Astrocyte of the cerebellum (primary cell): Measurements from ENCODE around the gene SIT1.

Experiments used
- DNase-seq: peaks from one replicate; pipeline ENCODE4 v3.0.0-alpha.2; 2011; ENCODE audit warnings: low read depth
- H3K4me3 ChIP-seq: 2 replicates; pipeline ENCODE4 v1.5.1; 2011; ENCODE audit warnings: mild to moderate bottlenecking, low read depth, low read length, moderate library complexity
- in situ Hi-C: cut with HindIII; loops from 2 replicates; pipeline ENCODE4 v1.10.0; 2017; ENCODE audit warnings: low sequenced_read_pairs
- TF ChIP-seq, protein P1 (sequence below): IDR thresholded peaks from 2 replicates; pipeline ENCODE4 v1.5.1; 2012; ENCODE audit warnings: low read length, low read depth, moderate library complexity, mild to moderate bottlenecking; ENCODE audit errors: missing control alignments

Gene SIT1

DNA sequence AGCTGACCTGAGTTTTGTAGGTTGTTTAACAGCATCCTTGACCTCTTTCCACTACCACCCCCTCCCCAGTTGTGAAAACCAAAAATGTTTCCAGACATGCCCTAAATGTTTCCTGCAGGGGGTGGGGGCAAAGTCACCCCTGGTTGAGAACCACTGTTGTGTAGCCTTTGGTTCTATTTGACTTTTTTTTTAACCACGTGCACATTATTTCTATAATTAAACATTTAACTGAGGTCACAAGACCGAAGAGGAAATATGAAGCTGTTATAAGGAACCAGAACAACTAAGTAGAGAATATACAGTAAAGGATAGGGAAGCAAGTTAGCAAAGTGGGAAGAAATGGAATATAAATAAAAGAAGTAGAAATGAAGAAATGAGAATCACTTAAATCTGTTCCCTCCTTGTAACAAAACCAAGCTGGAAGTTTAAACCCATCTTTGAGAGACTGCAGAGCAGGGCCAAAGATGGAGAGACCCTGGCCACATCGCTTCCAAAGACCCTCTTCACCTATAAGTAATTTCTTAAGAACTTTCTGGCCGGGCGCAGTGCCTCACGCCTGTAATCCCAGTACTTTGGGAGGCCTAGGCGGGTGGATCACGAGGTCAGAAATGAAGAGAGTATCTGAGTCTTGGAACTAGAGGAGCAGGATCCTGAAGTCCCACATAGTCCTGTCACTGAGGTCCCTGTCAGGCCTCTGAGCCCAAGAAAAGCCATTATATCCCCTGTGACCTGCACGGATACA, 14.4 kb downstream of the SIT1 start:
- no peak overlapping the region for H3K4me3 ChIP-seq
- TF ChIP-seq, protein P1, sequence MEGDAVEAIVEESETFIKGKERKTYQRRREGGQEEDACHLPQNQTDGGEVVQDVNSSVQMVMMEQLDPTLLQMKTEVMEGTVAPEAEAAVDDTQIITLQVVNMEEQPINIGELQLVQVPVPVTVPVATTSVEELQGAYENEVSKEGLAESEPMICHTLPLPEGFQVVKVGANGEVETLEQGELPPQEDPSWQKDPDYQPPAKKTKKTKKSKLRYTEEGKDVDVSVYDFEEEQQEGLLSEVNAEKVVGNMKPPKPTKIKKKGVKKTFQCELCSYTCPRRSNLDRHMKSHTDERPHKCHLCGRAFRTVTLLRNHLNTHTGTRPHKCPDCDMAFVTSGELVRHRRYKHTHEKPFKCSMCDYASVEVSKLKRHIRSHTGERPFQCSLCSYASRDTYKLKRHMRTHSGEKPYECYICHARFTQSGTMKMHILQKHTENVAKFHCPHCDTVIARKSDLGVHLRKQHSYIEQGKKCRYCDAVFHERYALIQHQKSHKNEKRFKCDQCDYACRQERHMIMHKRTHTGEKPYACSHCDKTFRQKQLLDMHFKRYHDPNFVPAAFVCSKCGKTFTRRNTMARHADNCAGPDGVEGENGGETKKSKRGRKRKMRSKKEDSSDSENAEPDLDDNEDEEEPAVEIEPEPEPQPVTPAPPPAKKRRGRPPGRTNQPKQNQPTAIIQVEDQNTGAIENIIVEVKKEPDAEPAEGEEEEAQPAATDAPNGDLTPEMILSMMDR: no peak
- DNase-seq: no peak
- in situ Hi-C loops: no loop called here

DNA sequence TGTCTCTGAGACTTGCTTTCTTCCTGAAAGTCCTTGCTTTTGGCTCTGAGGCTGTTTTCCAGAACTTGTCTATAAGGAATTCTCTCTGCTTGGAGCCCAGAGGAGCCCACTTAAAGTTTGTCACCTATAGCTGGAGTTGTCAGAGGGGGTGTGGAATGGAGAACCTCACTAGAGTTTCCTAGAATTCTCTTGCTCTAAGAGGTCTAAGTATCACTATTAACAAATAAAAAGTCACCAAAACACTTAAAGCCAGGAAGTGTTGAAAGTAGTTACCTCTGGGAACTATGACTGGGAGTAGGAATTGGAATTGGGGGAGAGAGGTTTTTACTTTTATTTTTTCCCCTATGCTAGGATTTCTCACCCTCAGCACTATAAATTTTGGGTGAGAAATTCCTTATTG, 15.0 kb downstream of the SIT1 start:
- no peak for DNase-seq
- TF ChIP-seq, protein P1: no peak
- in situ Hi-C loops: no loop called here
- no peak overlapping the region for H3K4me3 ChIP-seq

DNA sequence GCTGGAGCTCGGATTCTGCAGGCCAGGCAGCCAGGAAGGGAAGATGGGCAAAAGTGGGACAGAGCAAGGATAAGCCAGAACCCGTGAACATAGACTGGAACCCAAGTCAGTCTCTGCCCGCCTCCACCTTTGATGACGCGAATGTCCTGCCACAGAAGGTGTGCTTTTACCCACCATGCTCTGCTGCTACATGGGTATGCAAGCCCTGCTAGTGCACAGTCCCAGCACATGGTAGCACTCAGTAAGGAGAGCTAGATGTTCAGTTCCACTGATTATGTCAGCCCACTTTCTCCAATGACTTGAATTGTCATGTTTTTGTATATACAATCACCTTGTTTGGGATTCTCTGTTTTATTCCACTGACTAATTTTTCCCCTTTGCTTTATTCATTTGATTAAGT, 21.1 kb downstream of the SIT1 start:
- H3K4me3 ChIP-seq: no peak overlapping the region
- DNase-seq: no peak
- TF ChIP-seq, protein P1: no peak
- in situ Hi-C loops: no loop called here

DNA sequence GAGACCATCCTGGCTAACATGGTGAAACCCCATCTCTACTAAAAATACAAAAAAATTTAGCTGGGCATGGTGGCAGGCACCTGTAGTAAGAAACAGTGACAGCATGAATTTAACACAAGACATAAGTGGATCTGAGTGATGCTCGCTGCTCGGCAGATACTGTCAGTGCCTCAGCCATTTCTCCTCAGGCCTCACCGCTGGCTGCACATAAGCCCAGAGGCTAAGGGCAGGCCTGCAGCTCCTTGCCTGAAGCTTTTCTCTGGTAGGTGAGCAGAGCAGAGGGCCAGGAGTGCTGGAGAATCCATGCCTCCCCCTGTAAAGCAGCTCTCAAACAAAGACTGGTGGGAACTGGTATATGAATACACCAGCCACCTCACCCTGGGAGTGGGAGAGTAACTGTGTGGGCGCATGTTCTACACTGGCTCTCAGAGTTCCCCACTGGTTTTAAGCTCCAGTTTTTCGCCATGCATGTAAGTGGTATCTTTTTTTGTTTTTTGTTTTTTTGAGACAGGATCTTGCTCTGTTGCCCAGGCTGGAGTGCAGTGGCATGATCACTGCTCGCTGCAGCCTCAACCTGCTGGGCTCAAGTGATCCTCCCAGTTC, 22.2 kb downstream of the SIT1 start:
- in situ Hi-C loops: no loop called here
- TF ChIP-seq, protein P1: no peak
- no peak overlapping the region for H3K4me3 ChIP-seq
- no peak for DNase-seq

DNA sequence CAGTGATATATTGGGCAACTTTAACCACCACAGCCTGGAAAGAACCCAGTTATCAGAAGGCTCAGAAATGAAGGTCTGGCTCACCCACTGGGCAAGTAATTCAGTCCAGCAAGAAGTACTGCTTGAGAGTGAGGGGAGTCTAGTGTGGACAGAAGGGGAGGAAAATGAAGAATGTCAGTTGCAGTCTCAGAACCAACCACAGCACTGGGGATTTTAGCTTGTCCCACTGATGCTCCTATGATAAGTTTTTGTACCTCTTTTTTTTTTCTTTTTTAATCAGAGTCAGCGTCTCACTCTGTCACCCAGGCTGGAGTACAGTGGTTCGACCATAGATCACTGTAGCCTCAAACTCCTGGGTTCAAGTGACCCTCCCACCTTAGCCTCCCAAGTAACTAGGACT, 23.2 kb downstream of the SIT1 start:
- H3K4me3 ChIP-seq: no peak overlapping the region
- TF ChIP-seq, protein P1: no peak
- DNase-seq: no peak
- in situ Hi-C loops: no loop called here

DNA sequence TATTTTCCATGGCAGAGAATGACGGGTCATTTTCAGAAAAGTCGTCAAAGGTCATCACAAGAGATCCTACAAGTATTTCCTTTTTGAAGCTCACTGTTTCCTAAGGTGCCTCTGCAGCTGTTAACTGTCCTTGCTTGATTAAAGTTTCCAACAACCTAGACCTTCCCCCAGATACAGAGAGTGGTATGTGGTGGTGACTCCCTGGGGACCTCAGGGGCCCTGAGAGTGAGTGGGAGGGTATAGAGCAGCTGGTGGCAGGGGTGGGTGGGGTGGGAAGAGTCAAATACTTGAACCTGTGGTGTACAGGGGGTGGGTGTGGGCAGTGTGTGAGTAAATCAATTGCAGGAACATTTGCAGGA, 31.0 kb downstream of the SIT1 start:
- no peak overlapping the region for H3K4me3 ChIP-seq
- in situ Hi-C loops: no loop called here
- DNase-seq: no peak
- TF ChIP-seq, protein P1: no peak
